Tibial nerve (tissue), 4 donors: ENCODE results near the gene OTUD7B.

ENCODE experiments used
- CTCF ChIP-seq, 5 experiments: fragments of 200-600 bp in 3 of 5; fragments of 450-650 bp in 2 of 5; sonication (generic) in 3 of 5; IDR thresholded peaks; one replicate each; pipeline ENCODE4 v1.5.1; 2016 to 2019; ENCODE audit warnings: antibody characterized with exemption in 5 of 5, mild to moderate bottlenecking in 3 of 5, moderate library complexity in 2 of 5
- EP300 ChIP-seq, 2 donors: sonication (generic); formaldehyde crosslinking; IDR thresholded peaks; one replicate each; pipeline ENCODE4 v1.6.1; 2017; ENCODE audit warnings: antibody characterized with exemption in 2 of 2, mild to moderate bottlenecking in 1 of 2
- POLR2A ChIP-seq, 2 donors: fragments of 450-650 bp; IDR thresholded peaks; one replicate each; pipeline ENCODE4 v1.6.1; 2017; ENCODE audit warnings: antibody characterized with exemption in 2 of 2, mild to moderate bottlenecking in 2 of 2, moderate library complexity in 2 of 2

- TF ChIP-seq CTCF (IDR thresholded peaks at IDR 0.05) (no peak), EP300 (IDR thresholded peaks at IDR 0.05) (no peak), POLR2A (IDR thresholded peaks at IDR 0.05) (no peak)
Observed at GRCh38 chr1:149945206-149945605, 65.3 kb downstream of the OTUD7B start.
